ENCODE data around the gene HSF2BP. TPM values are rescaled to one million over a fixed set of nuclear protein-coding genes. Genes with fewer than 3 reads are reported as not detected.

The HSF2BP gene
- polyA plus RNA-seq, 1 donor (not counting 4 experiments of a cell fraction or from before 2014, with no cell fraction given) = 6.1 TPM

- Histone ChIP-seq H3K4me3 (ENCODE audit: control insufficient read depth in 2 of 3, extremely low read depth in 1 of 3, insufficient read depth in 2 of 3, low read depth in 1 of 3, low read length in 3 of 3) (no peak overlapping the region), H3K4me1 (ENCODE audit: control insufficient read depth, extremely low read depth, insufficient read depth, low read length) (peaks cover 37% of the 10 kb centered on the region), H4K20me1 (ENCODE audit: control insufficient read depth, extremely low read depth, insufficient read depth, low read length) (no peaks in the 10 kb centered on the region), H3K4me2 (ENCODE audit: control insufficient read depth, extremely low read depth, insufficient read depth, low read depth, low read length) (no peak overlapping the region), H3K9me3 (ENCODE audit: control insufficient read depth, low read depth, low read length) (no peaks in the 10 kb centered on the region), H2AFZ (ENCODE audit: control insufficient read depth, low read length) (no peak overlapping the region), H3K79me2 (ENCODE audit: control insufficient read depth, insufficient read depth, low read length) (no peaks in the 10 kb centered on the region), H3K36me3 (ENCODE audit: control insufficient read depth in 2 of 2, extremely low read depth in 1 of 2, insufficient read depth in 2 of 2, low read length in 2 of 2) (no peaks in the 10 kb centered on the region), H3K9ac (ENCODE audit: control insufficient read depth, extremely low read depth, insufficient read depth, low read length) (no peak overlapping the region), H3K27me3 (ENCODE audit: control insufficient read depth, extremely low read depth, insufficient read depth, low read length) (no peaks in the 10 kb centered on the region), H3K9me1 (ENCODE audit: control insufficient read depth, extremely low read depth, insufficient read depth, low read length) (no peaks in the 10 kb centered on the region), H3K27ac (ENCODE audit: control insufficient read depth, insufficient read depth, low read length) (no peak overlapping the region)
- TF ChIP-seq EZH2 (IDR thresholded peaks at IDR 0.05; ENCODE audit: low read length) = no peak
- TF ChIP-seq CTCF (optimal IDR thresholded peaks at IDR 0.05 in 1 of 3, IDR thresholded peaks at IDR 0.05 in 1 of 3, conservative IDR thresholded peaks at IDR 0.05 in 1 of 3; ENCODE audit: extremely low read depth in 1 of 3, insufficient read depth in 2 of 3, low read length in 3 of 3) = no peak
- DNase-seq (ENCODE audit: low read depth, low spot score) = no peak
- no peak for FAIRE-seq
- dilution Hi-C loops (cut with MboI; ENCODE audit: extremely low pct_ligation_motif_present, low sequenced_read_pairs) = no loop called here
Measured at GRCh38 chr21:43643193-43643592, 16.1 kb downstream of the HSF2BP start.

- Histone ChIP-seq H3K4me1 (ENCODE audit: control insufficient read depth, extremely low read depth, insufficient read depth, low read length) (peaks cover 26% of the 10 kb centered on the region), H2AFZ (ENCODE audit: control insufficient read depth, low read length) (peak overlapping the region; percentile 2), H3K4me3 (ENCODE audit: control insufficient read depth in 2 of 3, extremely low read depth in 1 of 3, insufficient read depth in 2 of 3, low read depth in 1 of 3, low read length in 3 of 3) (no peak overlapping the region), H3K9me1 (ENCODE audit: control insufficient read depth, extremely low read depth, insufficient read depth, low read length) (no peaks in the 10 kb centered on the region), H3K36me3 (ENCODE audit: control insufficient read depth in 2 of 2, extremely low read depth in 1 of 2, insufficient read depth in 2 of 2, low read length in 2 of 2) (no peaks in the 10 kb centered on the region), H3K27me3 (ENCODE audit: control insufficient read depth, extremely low read depth, insufficient read depth, low read length) (no peaks in the 10 kb centered on the region), H3K27ac (ENCODE audit: control insufficient read depth, insufficient read depth, low read length) (peak overlapping the region; percentile 62), H4K20me1 (ENCODE audit: control insufficient read depth, extremely low read depth, insufficient read depth, low read length) (no peaks in the 10 kb centered on the region), H3K79me2 (ENCODE audit: control insufficient read depth, insufficient read depth, low read length) (no peaks in the 10 kb centered on the region), H3K9me3 (ENCODE audit: control insufficient read depth, low read depth, low read length) (no peaks in the 10 kb centered on the region), H3K9ac (ENCODE audit: control insufficient read depth, extremely low read depth, insufficient read depth, low read length) (no peak overlapping the region), H3K4me2 (ENCODE audit: control insufficient read depth, extremely low read depth, insufficient read depth, low read depth, low read length) (peak overlapping the region; percentile 7)
- no peak for DNase-seq (ENCODE audit: low read depth, low spot score)
- no peak for TF ChIP-seq EZH2 (IDR thresholded peaks at IDR 0.05; ENCODE audit: low read length)
- FAIRE-seq = peak; percentile 34
- dilution Hi-C loops (cut with MboI; ENCODE audit: extremely low pct_ligation_motif_present, low sequenced_read_pairs) = no loop called here
Measured at GRCh38 chr21:43640400-43640799, 18.9 kb downstream of the HSF2BP start.
